GM12878 (cell line): ENCODE data around the gene LDLRAD3. TPM values are rescaled to one million over a fixed set of nuclear protein-coding genes. Genes with fewer than 3 reads are reported as not detected.

Source experiments
- ATAC-seq: fragments of 200-7000 bp; cut with Tn5 transposase; 3 replicates; pipeline ENCODE4 v1.9.1; 2020; ENCODE audit warnings: mild to moderate bottlenecking, moderate library complexity
- BruUV-seq: library from RNA; stranded (reverse); fragments of 400-500 nt; replicated peaks from 2 replicates; lab custom pipeline; 2021; lab: Mats Ljungman, UMichigan
- CTCF ChIA-PET: fragments of 300-600 bp; sonication (Branson Sonifier 250); formaldehyde crosslinking; extraction: SDS; loops from one replicate; lab custom pipeline; 2021; ENCODE audit warnings: inconsistent platforms; lab: Yijun Ruan, JAX
- POLR2A ChIA-PET: fragments of 350-600 bp; formaldehyde crosslinking; extraction: SDS; loops from one replicate; lab custom pipeline; 2021; ENCODE audit warnings: inconsistent platforms; lab: Charles Lee
- RAD21 ChIA-PET: fragments of 300-600 bp; sonication (Branson Sonifier 250); formaldehyde crosslinking; loops from one replicate; lab custom pipeline; 2023; ENCODE audit warnings: antibody characterized with exemption; ENCODE audit not compliant: unreplicated experiment; lab: Charles Lee
- SMC1A ChIA-PET: fragments of 300-600 bp; sonication (Branson Sonifier 250); formaldehyde crosslinking; loops from one replicate; lab custom pipeline; 2023; ENCODE audit not compliant: unreplicated experiment, uncharacterized antibody; lab: Charles Lee
- DNase-seq: peaks from one replicate; pipeline ENCODE4 v3.0.0-alpha.2; 2011; ENCODE audit warnings: low read depth, low spot score
- FAIRE-seq: peaks from 3 replicates; lab custom pipeline; 2011; peaks lifted over from hg19 to GRCh38; lab: Jason Lieb, UNC
- H2AFZ ChIP-seq: 2 replicates; pipeline ENCODE4 v1.6.0; 2011; ENCODE audit warnings: low read depth, low read length, control low read depth; ENCODE audit not compliant: control insufficient read depth
- H3K27ac ChIP-seq: 2 replicates; pipeline ENCODE4 v1.5.1; 2011; ENCODE audit warnings: control low read depth; ENCODE audit not compliant: control insufficient read depth, insufficient read depth
- H3K27me3 ChIP-seq, 2 experiments: replicated peaks in 1 of 2; 2 replicates each; pipeline versions ENCODE4 v1.6.0 to v1.6.1; 2011; ENCODE audit warnings: low read length in 1 of 2; ENCODE audit not compliant: control insufficient read depth in 2 of 2, insufficient read depth in 2 of 2
- H3K36me3 ChIP-seq, 2 experiments: 2 replicates each; pipeline ENCODE4 v1.5.1; 2011; ENCODE audit warnings: low read length in 1 of 2; ENCODE audit not compliant: control insufficient read depth in 2 of 2, insufficient read depth in 2 of 2
- H3K4me1 ChIP-seq: 2 replicates; pipeline ENCODE4 v1.6.1; 2011; ENCODE audit warnings: mild to moderate bottlenecking, low read length, moderate library complexity, mixed read lengths; ENCODE audit not compliant: control insufficient read depth, insufficient read depth
- H3K4me2 ChIP-seq: 2 replicates; pipeline ENCODE4 v1.6.0; 2011; ENCODE audit warnings: control low read depth; ENCODE audit not compliant: control insufficient read depth, insufficient read depth
- H3K4me3 ChIP-seq: fragments of 200-600 bp; sonication (generic); 2 replicates; pipeline ENCODE4 v1.5.1; 2016
- H3K79me2 ChIP-seq: 2 replicates; pipeline ENCODE4 v1.6.0; 2011; ENCODE audit warnings: low read length; ENCODE audit not compliant: control insufficient read depth, insufficient read depth
- H3K9ac ChIP-seq: 2 replicates; pipeline ENCODE4 v1.8.0; 2011; ENCODE audit warnings: low read length, control low read depth, mixed read lengths; ENCODE audit not compliant: control insufficient read depth, insufficient read depth
- H3K9me3 ChIP-seq: replicated peaks from 3 replicates; pipeline ENCODE4 v1.5.1; 2011; ENCODE audit warnings: mild to moderate bottlenecking, low read length; ENCODE audit not compliant: control insufficient read depth, insufficient read depth
- H4K20me1 ChIP-seq: 2 replicates; pipeline ENCODE4 v1.6.0; 2011; ENCODE audit not compliant: control insufficient read depth, insufficient read depth
- BCL11A ChIP-seq: IDR thresholded peaks from 2 replicates; pipeline ENCODE4 v1.6.1; 2011; ENCODE audit warnings: low read depth, low read length
- CBX3 ChIP-seq: fragments of 200-600 bp; sonication (generic); IDR thresholded peaks from 2 replicates; pipeline ENCODE4 v1.6.1; 2016; ENCODE audit warnings: low read depth, borderline replicate concordance
- CEBPZ ChIP-seq: fragments of 150-350 bp; IDR thresholded peaks from 2 replicates; pipeline ENCODE4 v1.6.1; 2016; ENCODE audit warnings: low read depth, low read length
- FOXM1 ChIP-seq: IDR thresholded peaks from 2 replicates; pipeline ENCODE4 v1.6.1; 2012; ENCODE audit warnings: low read depth, mild to moderate bottlenecking, inconsistent platforms, low read length, moderate library complexity
- MTA3 ChIP-seq: IDR thresholded peaks from 2 replicates; pipeline ENCODE4 v1.6.1; 2012; ENCODE audit warnings: low read length, inconsistent platforms, borderline replicate concordance
- MYC ChIP-seq: IDR thresholded peaks from 2 replicates; pipeline ENCODE4 v1.6.1; 2011; ENCODE audit warnings: mild to moderate bottlenecking, low read length, moderate library complexity, inconsistent platforms; ENCODE audit not compliant: insufficient read depth, insufficient replicate concordance, insufficient read length, severe bottlenecking
- PML ChIP-seq: IDR thresholded peaks from 2 replicates; pipeline ENCODE4 v1.6.1; 2012; ENCODE audit warnings: low read length, inconsistent platforms
- RUNX3 ChIP-seq: IDR thresholded peaks from 2 replicates; pipeline ENCODE4 v1.6.1; 2012; ENCODE audit warnings: low read length, inconsistent platforms
- SPI1 ChIP-seq: IDR thresholded peaks from 2 replicates; pipeline ENCODE4 v1.6.1; 2011; ENCODE audit warnings: low read depth, mild to moderate bottlenecking, low read length, moderate library complexity, borderline replicate concordance; ENCODE audit not compliant: insufficient read depth
- SUPT20H ChIP-seq: IDR thresholded peaks from 2 replicates; pipeline ENCODE4 v1.6.1; 2011; ENCODE audit warnings: low read depth, mild to moderate bottlenecking, low read length, moderate library complexity, borderline replicate concordance; ENCODE audit not compliant: control insufficient read depth
- ZBTB11 ChIP-seq: fragments of 450-650 bp; formaldehyde crosslinking; IDR thresholded peaks from 2 replicates; pipeline ENCODE4 v1.5.0; 2022; ENCODE audit warnings: mild to moderate bottlenecking, missing genetic modification characterization
- WGBS: methylation state at CpG from one replicate; pipeline ENCODE4 v1.1.6; 2016; ENCODE audit warnings: low lambda C conversion rate; ENCODE audit not compliant: insufficient replicate concordance, insufficient coverage; ENCODE audit errors: missing lambda C conversion rate; 5-methylcytosine and 5-hydroxymethylcytosine counted together
- in situ Hi-C: fragments of 300-500 bp; cut with MboI; formaldehyde crosslinking; loops from 9 replicates; pipeline ENCODE4 v1.14.3; 2018; ENCODE audit warnings: mixed read lengths
- intact Hi-C: fragments of 100-400 bp; cut with micrococcal nuclease; formaldehyde crosslinking; loops from one replicate; pipeline ENCODE4 v1.14.2; 2022; ENCODE audit not compliant: unreplicated experiment
- polyA plus RNA-seq, 11 experiments: library from polyadenylated mRNA; depleted of rRNA in 4 of 11; unstranded in 6 of 11; stranded (reverse) in 5 of 11; fragments of >200 nt; fragmentation: Nextera tagmentation in 4 of 11; fragmentation: Illumina TruSeq in 1 of 11; extraction: Ambion mirVana in 4 of 11; extraction: Trizol in 1 of 11; gene quantifications; 1 replicate in 1 of 11; 2 replicates in 10 of 11; pipeline versions ENCODE4 v1.2.1 to v1.2.3, GENCODE V29; 2011 to 2016; ENCODE audit warnings: inconsistent platforms in 2 of 11, missing spikeins in 2 of 11, low read depth in 1 of 11
- total RNA-seq, 4 experiments: library from RNA; depleted of rRNA in 3 of 4; stranded (reverse); fragments of >200 nt in 3 of 4; fragmentation: Illumina TruSeq in 1 of 4; extraction: Trizol in 1 of 4; gene quantifications; 2 replicates each; pipeline versions ENCODE4 v1.2.1 to v1.2.3, GENCODE V29; 2013 to 2021

Gene LDLRAD3
- total and polyA plus RNA-seq, 10 of the 15 experiments (the other 5 are each of a cell fraction or from before 2014, with no cell fraction given) = 2.5 to 17.2 (median 10.7) TPM

GRCh38 chr11:36238036-36238631 is 294.3 kb downstream of the LDLRAD3 start:
- RAD21 ChIA-PET = no interaction called here
- H3K36me3 ChIP-seq = no peaks in the 10 kb centered on the region
- DNase-seq = no peak
- H3K4me3 ChIP-seq = no peak overlapping the region
- CTCF ChIA-PET = no interaction called here
- no peak overlapping the region for H2AFZ ChIP-seq
- no peaks in the 10 kb centered on the region for H3K79me2 ChIP-seq
- FAIRE-seq = no peak
- no TSS peak for BruUV-seq
- TF ChIP-seq SPI1 (no peak), SUPT20H (no peak), PML (no peak), FOXM1 (no peak), MTA3 (no peak)
- no peaks in the 10 kb centered on the region for H3K27me3 ChIP-seq
- H3K9ac ChIP-seq = no peak overlapping the region
- no peak for ATAC-seq
- no peaks in the 10 kb centered on the region for H3K9me3 ChIP-seq
- H3K4me1 ChIP-seq = no peaks in the 10 kb centered on the region
- H3K4me2 ChIP-seq = no peak overlapping the region
- intact Hi-C loops (no loop called here), in situ Hi-C loops (no loop called here)
- SMC1A ChIA-PET = no interaction called here
- no peak overlapping the region for H3K27ac ChIP-seq
- H4K20me1 ChIP-seq = no peaks in the 10 kb centered on the region
- POLR2A ChIA-PET = interaction anchor here (0.5 kb wide), 1 partner anchor 459 kb away, joined by 4 read pairs; no protein-coding TSS in a partner anchor

GRCh38 chr11:36238881-36239280 is 295.0 kb downstream of the LDLRAD3 start:
- POLR2A ChIA-PET = interaction anchor here (1.0 kb wide), 1 partner anchor 20 kb away, joined by 3 read pairs; no protein-coding TSS in a partner anchor
- H3K9ac ChIP-seq = no peak overlapping the region
- no peak overlapping the region for H3K27ac ChIP-seq
- H3K4me2 ChIP-seq = no peak overlapping the region
- intact Hi-C loops (no loop called here), in situ Hi-C loops (no loop called here)
- SMC1A ChIA-PET = interaction anchor here (1.4 kb wide), 1 partner anchor 22 kb away, joined by 3 read pairs; no protein-coding TSS in a partner anchor
- DNase-seq (no peak), FAIRE-seq (no peak), ATAC-seq (no peak)
- H3K79me2 ChIP-seq = no peaks in the 10 kb centered on the region
- no peaks in the 10 kb centered on the region for H3K27me3 ChIP-seq
- WGBS = 0% methylated on average over 1 of the region's 1 CpG
- no TSS peak for BruUV-seq
- no peak overlapping the region for H2AFZ ChIP-seq
- no peaks in the 10 kb centered on the region for H4K20me1 ChIP-seq
- CTCF ChIA-PET = interaction anchor here (0.6 kb wide), 1 partner anchor 43 kb away, joined by 3 read pairs; no protein-coding TSS in a partner anchor
- no peaks in the 10 kb centered on the region for H3K36me3 ChIP-seq
- H3K4me3 ChIP-seq = no peak overlapping the region
- RAD21 ChIA-PET = no interaction called here
- H3K9me3 ChIP-seq = no peaks in the 10 kb centered on the region
- no peaks in the 10 kb centered on the region for H3K4me1 ChIP-seq
- TF ChIP-seq CBX3 (no peak), RUNX3 (no peak), ZBTB11 (CRISPR knock-in tag) (no peak), BCL11A (no peak), MYC (no peak), CEBPZ (no peak)
